GM20431 (cell line): Measurements from ENCODE around the gene VKORC1L1.
"Not testable (repeated sequence)": the region's sequence is repeated elsewhere in the genome, so short reads cannot be mapped to it uniquely, and the experiment has no call there.

Experiments used
- in situ Hi-C: fragments of 300-500 bp; cut with MseI, MboI; formaldehyde crosslinking; loops from one replicate; pipeline ENCODE4 v1.15.0; 2020; ENCODE audit warnings: low sequenced_read_pairs; ENCODE audit not compliant: unreplicated experiment

Gene VKORC1L1

GRCh38 chr7:66005115-66005671, 132.3 kb downstream of the VKORC1L1 start:
- in situ Hi-C loops = not testable (repeated sequence)

GRCh38 chr7:66007232-66007631, 134.4 kb downstream of the VKORC1L1 start:
- in situ Hi-C loops = no loop called here
